ENCODE measurements around the gene POC1A. TPM values are rescaled to one million over a fixed set of nuclear protein-coding genes. Genes with fewer than 3 reads are reported as not detected.

The POC1A gene
- total and polyA plus RNA-seq, 8 donors = 0.37 to 1.1 (median 0.71) TPM

DNA sequence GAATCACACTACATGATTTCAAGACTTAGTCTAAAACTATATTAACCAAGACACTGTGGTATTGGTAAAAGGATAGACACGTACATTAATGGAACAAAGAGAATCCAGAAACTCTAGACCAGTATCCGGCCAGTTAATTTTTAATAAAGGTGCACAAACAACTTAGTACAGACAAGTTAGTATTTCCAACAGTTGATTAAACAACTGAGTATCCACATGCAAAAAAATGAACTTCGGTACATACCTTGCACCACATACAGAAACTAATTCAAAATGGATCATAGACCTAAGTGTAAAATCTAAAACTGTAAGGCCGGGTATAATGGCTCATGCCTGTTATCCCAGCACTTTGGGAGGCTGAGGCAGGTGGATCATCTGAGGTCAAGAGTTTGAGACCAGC, 51.3 kb downstream of the POC1A start:
- no peak for ATAC-seq
- no peaks in the 10 kb centered on the region for H3K36me3 ChIP-seq
- TF ChIP-seq CTCF (IDR thresholded peaks at IDR 0.05) = no peak
- H3K27ac ChIP-seq = no peak overlapping the region
- WGBS, 2 donors = 88 to 91% methylated on average over 4 of the region's 4 CpGs
- intact Hi-C loops (cut with DNase I) = no loop called here
- H3K9me3 ChIP-seq = no peaks in the 10 kb centered on the region
- FAIRE-seq = no peak
- no peak overlapping the region for H3K4me3 ChIP-seq
- DNase-seq = no peak
- no peaks in the 10 kb centered on the region for H3K4me1 ChIP-seq
- no peaks in the 10 kb centered on the region for H3K27me3 ChIP-seq

- Histone ChIP-seq H3K27me3 (no peaks in the 10 kb centered on the region), H3K9me3 (no peaks in the 10 kb centered on the region), H3K4me3 (no peak overlapping the region), H3K4me1 (no peaks in the 10 kb centered on the region), H3K27ac (no peak overlapping the region), H3K36me3 (no peaks in the 10 kb centered on the region)
- intact Hi-C loops (cut with DNase I) = no loop called here
- ATAC-seq (peak; percentile 55 to 94 (median 74)), DNase-seq (no peak), FAIRE-seq (no peak)
- 46 to 49% methylated on average over 3 of the region's 3 CpGs for WGBS, 2 donors
- no peak for TF ChIP-seq CTCF (IDR thresholded peaks at IDR 0.05)
Observed at GRCh38 chr3:52099001-52099401, 55.2 kb downstream of the POC1A start.

GRCh38 chr3:52097851-52098507, 56.2 kb downstream of the POC1A start:
- Histone ChIP-seq H3K27ac (no peak overlapping the region), H3K27me3 (no peaks in the 10 kb centered on the region), H3K4me3 (no peak overlapping the region), H3K36me3 (no peaks in the 10 kb centered on the region), H3K9me3 (no peaks in the 10 kb centered on the region), H3K4me1 (no peaks in the 10 kb centered on the region)
- no peak for DNase-seq
- no peak for FAIRE-seq
- intact Hi-C loops (cut with DNase I) = no loop called here
- WGBS, 2 donors = 79 to 90% methylated on average over 2 of the region's 2 CpGs
- TF ChIP-seq CTCF (IDR thresholded peaks at IDR 0.05) = no peak
- ATAC-seq = no peak

DNA sequence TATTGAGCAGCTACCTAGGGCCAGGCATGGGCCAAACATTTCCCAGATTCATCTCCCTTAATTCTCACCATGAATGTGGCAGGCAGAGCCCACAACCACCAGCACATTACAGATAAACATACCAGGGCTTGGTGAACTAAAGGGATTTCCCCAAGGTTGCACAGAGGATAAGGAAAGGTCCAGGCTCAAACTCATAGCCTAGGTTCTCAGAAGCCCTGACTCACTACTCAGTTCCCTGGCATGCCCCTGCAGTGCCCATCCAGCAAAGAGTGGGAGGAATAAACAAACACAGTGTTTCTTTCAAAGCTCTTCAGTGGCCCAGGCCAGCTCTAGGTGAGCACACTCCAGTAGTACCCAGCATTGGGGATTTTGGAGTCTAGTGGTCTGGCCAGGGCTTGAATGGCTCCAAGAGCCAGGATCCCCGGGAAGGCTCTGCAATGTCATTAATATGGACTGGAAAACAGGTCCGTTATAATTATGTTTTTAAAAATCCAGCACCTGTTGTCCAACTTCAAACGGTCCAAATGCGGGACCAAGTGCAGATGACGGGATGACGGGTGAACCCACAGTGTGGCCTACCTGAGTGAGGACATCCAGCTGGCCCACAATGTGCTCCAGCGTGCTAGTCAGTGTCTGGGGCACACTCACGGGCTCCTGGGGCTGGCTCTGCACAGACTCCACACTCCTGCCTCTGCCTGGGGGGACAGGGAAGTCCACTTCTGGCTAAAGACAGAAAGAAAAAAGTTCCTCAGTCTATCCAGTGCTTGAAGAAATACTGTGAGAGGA, 58.0 kb downstream of the POC1A start:
- no peak for TF ChIP-seq CTCF (IDR thresholded peaks at IDR 0.05)

More for the DNA sequence above, 58.0 kb downstream of the POC1A start:
- no peak for FAIRE-seq
- H3K4me3 ChIP-seq = no peak overlapping the region
- no peak for DNase-seq
- H3K36me3 ChIP-seq = no peaks in the 10 kb centered on the region
- H3K27me3 ChIP-seq = no peaks in the 10 kb centered on the region
- no peaks in the 10 kb centered on the region for H3K4me1 ChIP-seq
- H3K9me3 ChIP-seq = no peaks in the 10 kb centered on the region
- intact Hi-C loops (cut with DNase I) = no loop called here
- ATAC-seq = peak in 1 of 4 donors; percentile 20
- 92 to 93% methylated on average over 8 of the region's 8 CpGs for WGBS, 2 donors
- no peak overlapping the region for H3K27ac ChIP-seq

Measured in pancreas (tissue), 10 donors.